Motor neuron (in vitro differentiated cells): ENCODE measurements around the gene RECQL5. TPM values are rescaled to one million over a fixed set of nuclear protein-coding genes. Genes with fewer than 3 reads are reported as not detected.
"Not testable (repeated sequence)": the region's sequence is repeated elsewhere in the genome, so short reads cannot be mapped to it uniquely, and the experiment has no call there.

ENCODE experiments used
- ATAC-seq, 8 experiments: fragments of 200-7000 bp; cut with Tn5 transposase; replicated peaks in 6 of 8; 2 replicates each; pipeline ENCODE4 v1.8.0; 2021; ENCODE audit warnings: mild to moderate bottlenecking in 8 of 8, moderate library complexity in 8 of 8
- H3K27ac ChIP-seq, 2 donors: fragments of 250-450 bp; sonication (Bioruptor Pico); 2 replicates each; pipeline ENCODE4 v1.9.0; 2021; ENCODE audit warnings: antibody characterized with exemption in 2 of 2, mild to moderate bottlenecking in 2 of 2, moderate library complexity in 1 of 2
- H3K4me1 ChIP-seq, 2 donors: fragments of 250-450 bp; sonication (Bioruptor Pico); replicated peaks in 1 of 2; 2 replicates each; pipeline ENCODE4 v1.6.1; 2021; ENCODE audit warnings: antibody characterized with exemption in 2 of 2, mild to moderate bottlenecking in 2 of 2, moderate library complexity in 1 of 2
- H3K4me3 ChIP-seq, 5 donors: fragments of 250-450 bp; sonication (Bioruptor Pico); 2 replicates each; pipeline ENCODE4 v1.9.0; 2021; ENCODE audit warnings: antibody characterized with exemption in 5 of 5, mild to moderate bottlenecking in 5 of 5, moderate library complexity in 4 of 5
- WGBS, 10 experiments: fragments of 450-650 bp; shearing (Covaris generic); methylation state at CpG; one replicate each; pipeline ENCODE4 v1.0.0; 2022; 5-methylcytosine and 5-hydroxymethylcytosine counted together
- in situ Hi-C, 9 experiments: fragments of 400-800 bp; cut with MboI; loops; one replicate each; pipeline ENCODE4 v1.15.0; 2021; ENCODE audit warnings: low sequenced_read_pairs in 9 of 9, low pct_unique_long_range_greater_than_20kb in 2 of 9; ENCODE audit not compliant: unreplicated experiment in 9 of 9
- total RNA-seq, 8 experiments: library from RNA; unstranded; fragments of 300-600 nt; gene quantifications; 2 replicates each; pipeline versions ENCODE4 v1.2.3 to v1.2.4, GENCODE V29; 2022

Gene RECQL5
- total RNA-seq, 8 experiments from 2014 or later, result 12.6 to 58.3 (median 22.8) TPM

GRCh38 chr17:75642182-75642783 lies 24.7 kb downstream of the RECQL5 start:
- Histone ChIP-seq H3K4me3 (no peak overlapping the region), H3K27ac (no peak overlapping the region), H3K4me1 (peaks cover 7 to 10% of the 10 kb centered on the region in 2 donors)
- no peak for ATAC-seq
- in situ Hi-C loops, result no loop called here
- 55 to 96% (median 83%) methylated on average over 2 to 5 of the region's 7 CpGs; no CpG with 5 or more reads in 3 of the 10 experiments for WGBS, 10 experiments

- Histone ChIP-seq H3K4me1 (peaks cover 7 to 10% of the 10 kb centered on the region in 2 donors), H3K4me3 (no peak overlapping the region), H3K27ac (no peak overlapping the region)
- WGBS, 10 experiments, result 93 to 97% (median 96%) methylated on average over 3 to 7 of the region's 9 CpGs; no CpG with 5 or more reads in 7 of the 10 experiments
- no peak for ATAC-seq
- in situ Hi-C loops, result no loop called here
These were observed 25.6 kb downstream of the RECQL5 start for GRCh38 chr17:75641343-75641742.

GRCh38 chr17:75640556-75641119 lies 26.3 kb downstream of the RECQL5 start:
- ATAC-seq, result no peak
- in situ Hi-C loops, result no loop called here
- 40 to 100% (median 88%) methylated on average over 1 to 3 of the region's 13 CpGs; no CpG with 5 or more reads in 6 of the 10 experiments for WGBS, 10 experiments
- no peak overlapping the region for H3K27ac ChIP-seq
- H3K4me3 ChIP-seq, result no peak overlapping the region
- peaks cover 7 to 10% of the 10 kb centered on the region in 2 donors for H3K4me1 ChIP-seq

GRCh38 chr17:75639771-75640555 lies 27.0 kb downstream of the RECQL5 start:
- in situ Hi-C loops, result no loop called here
- Histone ChIP-seq H3K4me3 (no peak overlapping the region), H3K27ac (no peak overlapping the region), H3K4me1 (peaks cover 7 to 11% of the 10 kb centered on the region in 2 donors)
- 69 to 100% (median 87%) methylated on average over 2 to 10 of the region's 30 CpGs; no CpG with 5 or more reads in 5 of the 10 experiments for WGBS, 10 experiments
- no peak for ATAC-seq

- Histone ChIP-seq H3K4me1 (peaks cover 12 to 17% of the 10 kb centered on the region in 2 donors), H3K27ac (no peak overlapping the region), H3K4me3 (no peak overlapping the region)
- no CpG with 5 or more reads among the region's 3 CpGs for WGBS, 10 experiments
- ATAC-seq, result no peak
- in situ Hi-C loops, result no loop called here
These were observed 27.6 kb downstream of the RECQL5 start for GRCh38 chr17:75639327-75639726.

- H3K27ac ChIP-seq, result no peak overlapping the region
- 94 to 100% (median 98%) methylated on average over 1 to 4 of the region's 13 CpGs; no CpG with 5 or more reads in 6 of the 10 experiments for WGBS, 10 experiments
- H3K4me1 ChIP-seq, result peaks cover 16 to 21% of the 10 kb centered on the region in 2 donors
- no peak overlapping the region for H3K4me3 ChIP-seq
- ATAC-seq, result no peak
- in situ Hi-C loops, result no loop called here
These were observed 28.1 kb downstream of the RECQL5 start for GRCh38 chr17:75638893-75639292.

- ATAC-seq, H3K27ac ChIP-seq, H3K4me3 ChIP-seq, in situ Hi-C loops: not testable (repeated sequence)
- H3K4me1 ChIP-seq, result peaks cover 19 to 23% of the 10 kb centered on the region in 2 donors
- WGBS, 10 experiments, result 80 to 100% (median 95%) methylated on average over 1 to 11 of the region's 12 CpGs; no CpG with 5 or more reads in 5 of the 10 experiments
These were observed 28.9 kb downstream of the RECQL5 start for GRCh38 chr17:75638039-75638438.

GRCh38 chr17:75637551-75637950 lies 29.4 kb downstream of the RECQL5 start:
- no peak for ATAC-seq
- in situ Hi-C loops, result no loop called here
- Histone ChIP-seq H3K4me3 (no peak overlapping the region), H3K27ac (no peak overlapping the region), H3K4me1 (peaks cover 18 to 19% of the 10 kb centered on the region in 2 donors)
- WGBS, 10 experiments, result 85 to 100% (median 89%) methylated on average over 2 to 6 of the region's 7 CpGs; no CpG with 5 or more reads in 7 of the 10 experiments

- H3K27ac ChIP-seq, result no peak overlapping the region
- peaks cover 19% of the 10 kb centered on the region in 2 donors for H3K4me1 ChIP-seq
- WGBS, 10 experiments, result 60 to 100% (median 90%) methylated on average over 1 to 12 of the region's 13 CpGs; no CpG with 5 or more reads in 5 of the 10 experiments
- in situ Hi-C loops, result no loop called here
- no peak overlapping the region for H3K4me3 ChIP-seq
- ATAC-seq, result no peak
These were observed 29.8 kb downstream of the RECQL5 start for GRCh38 chr17:75637143-75637538.

- H3K27ac ChIP-seq, result no peak overlapping the region
- H3K4me3 ChIP-seq, result no peak overlapping the region
- ATAC-seq, result no peak
- WGBS, 10 experiments, result 60 to 86% (median 73%) methylated on average over 1 to 4 of the region's 19 CpGs; no CpG with 5 or more reads in 6 of the 10 experiments
- H3K4me1 ChIP-seq, result peaks cover 19% of the 10 kb centered on the region in 2 donors
- in situ Hi-C loops, result no loop called here
These were observed 30.4 kb downstream of the RECQL5 start for GRCh38 chr17:75636381-75637142.

- Histone ChIP-seq H3K4me3 (no peak overlapping the region), H3K27ac (no peak overlapping the region), H3K4me1 (peaks cover 19% of the 10 kb centered on the region in 2 donors)
- in situ Hi-C loops, result no loop called here
- no peak for ATAC-seq
- 40 to 100% (median 85%) methylated on average over 1 to 8 of the region's 16 CpGs; no CpG with 5 or more reads in 5 of the 10 experiments for WGBS, 10 experiments
These were observed 31.2 kb downstream of the RECQL5 start for GRCh38 chr17:75635610-75636202.
